GM23248 (cell line): Measurements from ENCODE around the gene ZNF155.
"Not testable (repeated sequence)": the region's sequence is repeated elsewhere in the genome, so short reads cannot be mapped to it uniquely, and the experiment has no call there.

ENCODE experiments used
- EZH2 ChIP-seq: fragments of 200-600 bp; sonication (generic); IDR thresholded peaks from 2 replicates; pipeline ENCODE4 v1.6.1; 2018; ENCODE audit warnings: antibody characterized with exemption, mild to moderate bottlenecking; ENCODE audit not compliant: insufficient read depth, poor library complexity, severe bottlenecking
- EZH2phosphoT487 ChIP-seq: fragments of 200-600 bp; sonication (generic); IDR thresholded peaks from 2 replicates; pipeline ENCODE4 v1.6.1; 2018; ENCODE audit warnings: antibody characterized with exemption, moderate library complexity, mild to moderate bottlenecking, low read depth; ENCODE audit not compliant: insufficient read depth

DNA sequence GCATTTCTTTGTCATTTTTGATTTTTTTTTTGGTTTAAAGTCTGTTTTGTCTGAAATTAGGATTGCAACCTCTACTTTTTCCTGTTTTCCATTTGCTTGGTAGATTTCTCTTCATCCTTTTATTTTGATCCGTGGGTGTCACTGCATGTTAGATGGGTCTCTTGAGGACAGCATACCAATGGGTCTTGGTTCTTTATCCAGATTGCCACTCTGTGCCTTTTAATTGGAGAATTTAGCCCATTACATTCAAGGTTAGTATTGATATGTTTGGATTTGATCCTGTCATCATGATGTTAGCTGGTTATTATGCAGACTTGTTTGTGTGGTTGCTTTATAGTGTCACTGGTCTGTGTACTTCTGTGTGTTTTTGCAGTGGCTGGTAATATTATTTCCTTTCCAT is 36.6 kb upstream of the ZNF155 start:
- TF ChIP-seq EZH2, EZH2phosphoT487: not testable (repeated sequence)
